Occipital lobe (tissue), 2 donors: Measurements from ENCODE around the gene GALNT9. TPM values are rescaled to one million over a fixed set of nuclear protein-coding genes. Genes with fewer than 3 reads are reported as not detected.
"Not testable (repeated sequence)": the region's sequence is repeated elsewhere in the genome, so short reads cannot be mapped to it uniquely, and the experiment has no call there.

Experiments
- DNase-seq: peaks from one replicate; lab custom pipeline; 2025; lab: John Stamatoyannopoulos, UW
- total RNA-seq: library from RNA; depleted of rRNA; stranded (reverse); fragments of >200 nt; gene quantifications from one replicate; pipeline ENCODE4 v1.2.3, GENCODE V29; 2014

GALNT9 gene
- total RNA-seq = 1.4 TPM

- DNase-seq = no peak
Observed at GRCh38 chr12:132329036-132329719, at the start of gene GALNT9. GALNT9 (minus strand) TSS chr12:132329589; CDS start chr12:132329203, 386 bp downstream.

- DNase-seq = not testable (repeated sequence)
Observed at GRCh38 chr12:132379057-132379456, 49.7 kb upstream of the GALNT9 start.

GRCh38 chr12:132377147-132377546, 47.8 kb upstream of the GALNT9 start:
- DNase-seq = no peak

GRCh38 chr12:132376464-132376830, 47.1 kb upstream of the GALNT9 start:
- no peak for DNase-seq

GRCh38 chr12:132375747-132376463, 46.5 kb upstream of the GALNT9 start:
- DNase-seq = no peak

- no peak for DNase-seq
Observed at GRCh38 chr12:132374612-132375445, 45.4 kb upstream of the GALNT9 start.

GRCh38 chr12:132373901-132374611, 44.7 kb upstream of the GALNT9 start:
- DNase-seq = no peak

- no peak for DNase-seq
Observed at GRCh38 chr12:132367852-132368251, 38.5 kb upstream of the GALNT9 start.

- DNase-seq = no peak
Observed at GRCh38 chr12:132367071-132367851, 37.9 kb upstream of the GALNT9 start.

GRCh38 chr12:132366341-132366861, 37.0 kb upstream of the GALNT9 start:
- no peak for DNase-seq

GRCh38 chr12:132365226-132365625, 35.8 kb upstream of the GALNT9 start:
- DNase-seq = no peak

GRCh38 chr12:132364348-132364902, 35.0 kb upstream of the GALNT9 start:
- no peak for DNase-seq

GRCh38 chr12:132363661-132364347, 34.4 kb upstream of the GALNT9 start:
- DNase-seq = no peak

GRCh38 chr12:132362996-132363660, 33.7 kb upstream of the GALNT9 start:
- DNase-seq = no peak

GRCh38 chr12:132360906-132361777, 31.8 kb upstream of the GALNT9 start:
- DNase-seq = no peak

- no peak for DNase-seq
Observed at GRCh38 chr12:132360410-132360809, 31.0 kb upstream of the GALNT9 start.

- no peak for DNase-seq
Observed at GRCh38 chr12:132359971-132360370, 30.6 kb upstream of the GALNT9 start.

GRCh38 chr12:132359551-132359950, 30.2 kb upstream of the GALNT9 start:
- DNase-seq = no peak
